ENCODE data around the gene KCNH1. TPM values are rescaled to one million over a fixed set of nuclear protein-coding genes. Genes with fewer than 3 reads are reported as not detected.

KCNH1 gene
- total RNA-seq, 2 donors from 2014 or later, result 3.2 to 3.5 TPM

GRCh38 chr1:210653771-210654170 is 480.2 kb downstream of the KCNH1 start:
- H3K27me3 ChIP-seq (ENCODE audit: control insufficient read depth, insufficient read depth, low read length, poor library complexity, severe bottlenecking), result peaks cover 43% of the 10 kb centered on the region

DNA sequence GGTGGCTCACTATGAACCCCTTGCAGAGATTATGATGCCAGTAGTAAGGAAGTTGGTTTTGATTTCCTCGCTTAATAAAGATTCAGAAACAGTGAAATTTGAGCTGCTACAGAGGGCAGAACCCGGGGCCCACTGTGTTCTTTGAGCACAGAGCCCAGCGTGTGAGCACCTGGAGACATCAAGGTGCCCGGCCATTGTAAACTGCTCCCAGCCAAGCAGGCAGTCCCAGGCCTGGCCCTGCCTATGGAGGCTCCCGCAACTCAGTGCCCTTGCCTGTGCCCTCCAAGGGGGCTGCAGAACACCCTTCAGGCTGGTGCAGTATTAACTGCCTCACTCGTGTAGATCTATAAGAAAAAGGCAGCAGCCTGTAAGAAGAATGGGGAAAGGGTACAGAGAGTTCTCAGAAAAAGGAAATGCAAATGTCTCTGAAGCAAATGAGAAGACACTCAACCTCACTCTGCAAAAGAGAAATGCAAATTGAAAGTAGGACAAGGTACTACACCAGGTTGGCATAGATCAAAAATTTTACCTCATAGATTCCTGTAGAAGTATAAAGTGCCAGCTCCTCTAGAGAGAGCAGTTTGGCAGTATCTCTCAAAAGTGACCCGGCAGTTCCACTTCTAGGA is 481.5 kb downstream of the KCNH1 start:
- Mint-ChIP-seq H3K27ac (no peak overlapping the region), H3K27me3 (ENCODE audit: insufficient read depth) (peaks cover 54% of the 10 kb centered on the region), H3K36me3 (ENCODE audit: low read depth) (no peaks in the 10 kb centered on the region), H3K9me3 (peaks cover 3% of the 10 kb centered on the region), H3K4me3 (no peak overlapping the region), H3K4me1 (peaks cover 7% of the 10 kb centered on the region)
- WGBS, 2 experiments (ENCODE audit: insufficient coverage in 1 of 2, insufficient read length in 1 of 2), result 87 to 92% methylated on average over 5 to 7 of the region's 7 CpGs
- no peak overlapping the region for H3K27ac ChIP-seq (ENCODE audit: low read depth, low read length)
- TF ChIP-seq, protein P1, sequence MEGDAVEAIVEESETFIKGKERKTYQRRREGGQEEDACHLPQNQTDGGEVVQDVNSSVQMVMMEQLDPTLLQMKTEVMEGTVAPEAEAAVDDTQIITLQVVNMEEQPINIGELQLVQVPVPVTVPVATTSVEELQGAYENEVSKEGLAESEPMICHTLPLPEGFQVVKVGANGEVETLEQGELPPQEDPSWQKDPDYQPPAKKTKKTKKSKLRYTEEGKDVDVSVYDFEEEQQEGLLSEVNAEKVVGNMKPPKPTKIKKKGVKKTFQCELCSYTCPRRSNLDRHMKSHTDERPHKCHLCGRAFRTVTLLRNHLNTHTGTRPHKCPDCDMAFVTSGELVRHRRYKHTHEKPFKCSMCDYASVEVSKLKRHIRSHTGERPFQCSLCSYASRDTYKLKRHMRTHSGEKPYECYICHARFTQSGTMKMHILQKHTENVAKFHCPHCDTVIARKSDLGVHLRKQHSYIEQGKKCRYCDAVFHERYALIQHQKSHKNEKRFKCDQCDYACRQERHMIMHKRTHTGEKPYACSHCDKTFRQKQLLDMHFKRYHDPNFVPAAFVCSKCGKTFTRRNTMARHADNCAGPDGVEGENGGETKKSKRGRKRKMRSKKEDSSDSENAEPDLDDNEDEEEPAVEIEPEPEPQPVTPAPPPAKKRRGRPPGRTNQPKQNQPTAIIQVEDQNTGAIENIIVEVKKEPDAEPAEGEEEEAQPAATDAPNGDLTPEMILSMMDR (conservative IDR thresholded peaks at IDR 0.05), result no peak
- H3K36me3 ChIP-seq (ENCODE audit: control insufficient read depth, insufficient read depth, low read length), result no peaks in the 10 kb centered on the region
- H3K27me3 ChIP-seq (ENCODE audit: control insufficient read depth, insufficient read depth, low read length, poor library complexity, severe bottlenecking), result peaks cover 47% of the 10 kb centered on the region
- peaks cover 3% of the 10 kb centered on the region for H3K4me1 ChIP-seq (ENCODE audit: control insufficient read depth, insufficient read depth, low read length)
- DNase-seq, result no peak
- H3K9me3 ChIP-seq (ENCODE audit: control insufficient read depth, low read length), result no peaks in the 10 kb centered on the region
- no peak overlapping the region for H3K9ac ChIP-seq (ENCODE audit: extremely low read depth, low read length, poor library complexity, severe bottlenecking)
- H3K4me3 ChIP-seq (ENCODE audit: low read length), result no peak overlapping the region

More at GRCh38 chr1:210653771-210654170, 480.2 kb downstream of the KCNH1 start:
- whole genome bisulfite sequencing, 2 experiments (ENCODE audit: insufficient coverage in 1 of 2, insufficient read length in 1 of 2), result 52 to 56% methylated on average over 6 of the region's 6 CpGs
- no peak for DNase-seq
- Histone ChIP-seq H3K4me3 (ENCODE audit: low read length) (no peak overlapping the region), H3K9me3 (ENCODE audit: control insufficient read depth, low read length) (no peaks in the 10 kb centered on the region), H3K9ac (ENCODE audit: extremely low read depth, low read length, poor library complexity, severe bottlenecking) (no peak overlapping the region), H3K4me1 (ENCODE audit: control insufficient read depth, insufficient read depth, low read length) (no peaks in the 10 kb centered on the region), H3K36me3 (ENCODE audit: control insufficient read depth, insufficient read depth, low read length) (no peaks in the 10 kb centered on the region), H3K27ac (ENCODE audit: low read depth, low read length) (no peak overlapping the region)
- peaks cover 54% of the 10 kb centered on the region for H3K27me3 Mint-ChIP-seq (ENCODE audit: insufficient read depth)
- H3K9me3 Mint-ChIP-seq, result peaks cover 3% of the 10 kb centered on the region
- no peaks in the 10 kb centered on the region for H3K4me1 Mint-ChIP-seq
- no peak overlapping the region for H3K27ac Mint-ChIP-seq
- H3K36me3 Mint-ChIP-seq (ENCODE audit: low read depth), result no peaks in the 10 kb centered on the region
- no peak overlapping the region for H3K4me3 Mint-ChIP-seq
- TF ChIP-seq, protein P1 (conservative IDR thresholded peaks at IDR 0.05), result no peak

DNA sequence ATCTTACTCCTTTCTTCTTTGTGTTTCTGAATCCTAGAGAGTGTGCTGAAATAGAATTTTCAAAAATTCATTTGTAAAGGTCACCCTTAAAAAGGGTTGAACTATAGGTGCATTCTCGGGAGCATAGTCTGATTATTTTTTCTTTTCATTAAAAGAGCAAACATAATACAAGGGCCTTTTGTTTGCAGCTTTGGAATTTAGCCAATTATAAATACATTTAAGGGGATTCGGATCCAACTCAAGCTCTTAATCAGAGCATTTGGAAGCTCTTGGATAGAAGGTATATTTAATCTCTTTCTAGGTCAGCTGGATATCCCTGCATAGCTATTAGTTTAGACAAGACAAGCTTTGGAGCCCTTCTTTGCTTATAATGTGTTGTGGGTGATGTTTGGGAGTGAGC is 483.5 kb downstream of the KCNH1 start:
- H3K27me3 ChIP-seq (ENCODE audit: control insufficient read depth, insufficient read depth, low read length, poor library complexity, severe bottlenecking), result peaks cover 37% of the 10 kb centered on the region
- Mint-ChIP-seq H3K27me3 (ENCODE audit: insufficient read depth) (peaks cover 48% of the 10 kb centered on the region), H3K4me3 (no peak overlapping the region), H3K9me3 (peaks cover 3% of the 10 kb centered on the region), H3K36me3 (ENCODE audit: low read depth) (no peaks in the 10 kb centered on the region), H3K27ac (no peak overlapping the region), H3K4me1 (peaks cover 23% of the 10 kb centered on the region)
- no peak overlapping the region for H3K4me3 ChIP-seq (ENCODE audit: low read length)
- no peak overlapping the region for H3K9ac ChIP-seq (ENCODE audit: extremely low read depth, low read length, poor library complexity, severe bottlenecking)
- no peaks in the 10 kb centered on the region for H3K9me3 ChIP-seq (ENCODE audit: control insufficient read depth, low read length)
- no peak for DNase-seq
- H3K27ac ChIP-seq (ENCODE audit: low read depth, low read length), result no peak overlapping the region
- TF ChIP-seq, protein P1 (conservative IDR thresholded peaks at IDR 0.05), result no peak
- WGBS, 2 experiments (ENCODE audit: insufficient coverage in 1 of 2, insufficient read length in 1 of 2), result 89 to 100% methylated on average over 2 of the region's 2 CpGs
- peaks cover 10% of the 10 kb centered on the region for H3K4me1 ChIP-seq (ENCODE audit: control insufficient read depth, insufficient read depth, low read length)
- no peaks in the 10 kb centered on the region for H3K36me3 ChIP-seq (ENCODE audit: control insufficient read depth, insufficient read depth, low read length)

All from endodermal cell (in vitro differentiated cells).